Esophagus squamous epithelium (tissue), 5 donors: ENCODE data around the gene NEUROD2. TPM values are rescaled to one million over a fixed set of nuclear protein-coding genes. Genes with fewer than 3 reads are reported as not detected.

Experiments used
- DNase-seq: peaks from one replicate; lab custom pipeline; 2025; lab: John Stamatoyannopoulos, UW
- H3K27ac ChIP-seq, 4 donors: fragments of 200-600 bp; sonication (generic); one replicate each; pipeline ENCODE4 v1.5.1; 2016 to 2019; ENCODE audit warnings: mild to moderate bottlenecking in 1 of 4
- H3K27me3 ChIP-seq, 4 donors: fragments of 200-600 bp; sonication (generic); 1 replicate in 3 of 4; 2 replicates in 1 of 4; pipeline versions ENCODE4 v1.5.1 to v1.6.0; 2017 to 2021; ENCODE audit warnings: antibody characterized with exemption in 1 of 4
- H3K36me3 ChIP-seq, 3 donors: fragments of 200-600 bp; sonication (generic); one replicate each; pipeline ENCODE4 v1.5.1; 2016 to 2019
- H3K4me1 ChIP-seq, 3 donors: fragments of 200-600 bp; sonication (generic); one replicate each; pipeline ENCODE4 v1.5.1; 2017 to 2019
- H3K4me3 ChIP-seq, 4 donors: fragments of 200-600 bp; sonication (generic); 1 replicate in 3 of 4; 2 replicates in 1 of 4; pipeline ENCODE4 v1.5.1; 2016 to 2019; ENCODE audit warnings: mild to moderate bottlenecking in 2 of 4, moderate library complexity in 1 of 4
- H3K9me3 ChIP-seq, 3 donors: fragments of 200-600 bp; sonication (generic); one replicate each; pipeline ENCODE4 v1.5.1; 2016 to 2019
- CTCF ChIP-seq, 6 experiments: fragments of 450-650 bp in 4 of 6; fragments of 200-600 bp in 2 of 6; sonication (generic) in 2 of 6; IDR thresholded peaks; one replicate each; pipeline ENCODE4 v1.5.1; 2016 to 2019; ENCODE audit warnings: antibody characterized with exemption in 6 of 6, mild to moderate bottlenecking in 4 of 6, moderate library complexity in 4 of 6
- POLR2A ChIP-seq, 4 donors: fragments of 450-650 bp; IDR thresholded peaks; one replicate each; pipeline ENCODE4 v1.6.1; 2017; ENCODE audit warnings: antibody characterized with exemption in 4 of 4, mild to moderate bottlenecking in 4 of 4, moderate library complexity in 3 of 4
- WGBS, 2 donors: methylation state at CpG; one replicate each; pipeline ENCODE4 v1.1.5; 2018; 5-methylcytosine and 5-hydroxymethylcytosine counted together
- intact Hi-C: fragments of 100-400 bp; cut with DNase I; formaldehyde crosslinking; loops from one replicate; pipeline ENCODE4 v1.15.0; 2022
- total RNA-seq, 4 donors: library from RNA; depleted of rRNA; stranded (reverse); fragments of >200 nt; gene quantifications; one replicate each; pipeline ENCODE4 v1.1.0, GENCODE V29; 2016
- donor health status: DM: yes; HTN: yes; CAD: no.

The NEUROD2 gene
- total RNA-seq, 4 donors from 2014 or later, result not detected

DNA sequence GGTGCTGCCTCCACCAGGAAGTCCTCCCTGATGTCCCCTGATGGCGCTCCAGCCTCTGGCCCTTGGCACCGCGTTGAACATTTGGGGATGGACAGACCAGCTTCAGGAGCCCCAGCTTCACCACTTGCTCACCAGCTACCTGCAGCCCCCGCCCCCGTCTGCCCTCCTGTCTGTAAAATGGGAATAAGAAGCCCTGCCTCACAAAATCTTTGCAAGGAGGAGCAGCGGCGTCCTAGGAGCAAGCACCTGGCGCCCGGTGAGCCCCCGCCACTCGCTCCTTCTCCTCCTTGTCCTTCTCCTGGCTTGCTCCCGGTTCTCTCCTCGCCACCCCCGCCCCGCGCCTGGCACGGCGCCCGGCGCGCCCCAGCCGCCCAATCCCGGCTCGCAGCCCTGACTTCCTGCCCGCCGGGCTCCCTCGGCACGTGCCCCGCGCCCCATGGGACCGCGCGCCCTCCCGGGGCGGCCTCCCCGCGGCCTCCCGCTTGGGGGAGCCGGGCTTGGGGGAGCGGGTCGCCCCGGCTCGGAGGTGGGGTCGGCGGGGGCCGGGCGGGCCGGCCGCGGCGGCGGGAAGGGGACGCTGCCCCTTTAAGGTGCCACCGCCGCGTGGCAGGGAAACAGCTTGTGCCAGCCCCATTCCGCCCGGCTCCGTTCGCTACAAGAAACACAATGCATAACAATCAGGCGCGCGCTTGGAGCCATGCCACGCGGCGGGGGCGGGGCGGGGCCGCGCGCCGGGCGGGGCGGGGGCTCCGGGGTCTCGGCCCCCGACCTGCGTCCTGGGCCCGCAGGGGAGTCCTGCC is 9.9 kb upstream of the NEUROD2 start:
- peaks cover 0 to 73% (median 0%) of the 10 kb centered on the region in 4 donors for H3K27me3 ChIP-seq
- DNase-seq, result no peak
- H3K4me3 ChIP-seq, result peak overlapping the region; percentile 35 to 76 (median 59)
- H3K27ac ChIP-seq, result peak overlapping the region; percentile 42 to 80 (median 60)
- 0 to 9% methylated on average over 4 to 8 of the region's 79 CpGs for WGBS, 2 donors
- no peaks in the 10 kb centered on the region for H3K9me3 ChIP-seq
- H3K36me3 ChIP-seq, result no peaks in the 10 kb centered on the region
- intact Hi-C loops, result no loop called here
- peaks cover 8 to 28% (median 10%) of the 10 kb centered on the region in 3 donors for H3K4me1 ChIP-seq
- no peak for TF ChIP-seq CTCF (IDR thresholded peaks at IDR 0.05)
- no peak for TF ChIP-seq POLR2A (IDR thresholded peaks at IDR 0.05)

- peaks cover 0 to 78% (median 0%) of the 10 kb centered on the region in 4 donors for H3K27me3 ChIP-seq
- TF ChIP-seq POLR2A (IDR thresholded peaks at IDR 0.05) (no peak), CTCF (IDR thresholded peaks at IDR 0.05) (no peak)
- H3K4me3 ChIP-seq, result peak overlapping the region in 3 of 4 donors; percentile 50 to 76 (median 68)
- 92 to 95% methylated on average over 3 of the region's 3 CpGs for WGBS, 2 donors
- intact Hi-C loops, result no loop called here
- no peak overlapping the region for H3K27ac ChIP-seq
- no peaks in the 10 kb centered on the region for H3K9me3 ChIP-seq
- no peak for DNase-seq
- no peaks in the 10 kb centered on the region for H3K36me3 ChIP-seq
- H3K4me1 ChIP-seq, result peaks cover 7 to 22% (median 8%) of the 10 kb centered on the region in 3 donors
Measured at GRCh38 chr17:39617100-39617445, 9.4 kb upstream of the NEUROD2 start.

DNA sequence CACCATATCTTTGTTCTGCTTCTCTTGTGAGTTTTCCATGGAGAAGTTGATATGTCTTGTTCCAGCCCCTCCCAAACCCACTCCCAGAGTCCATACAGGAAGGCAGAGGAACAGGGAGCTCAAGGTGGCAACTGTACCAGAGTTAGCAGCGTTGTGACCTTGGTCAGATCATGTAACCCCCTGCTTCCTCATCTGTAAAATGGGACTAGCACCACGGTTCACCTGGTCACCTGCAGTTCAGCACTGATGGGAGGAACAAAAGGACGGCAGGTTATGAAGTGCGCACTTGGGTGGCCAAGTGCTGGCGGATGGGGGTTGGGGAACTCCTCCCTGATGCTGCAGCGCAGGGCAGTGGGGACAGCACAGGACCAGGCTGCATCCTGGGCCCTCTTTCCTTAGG is 7.7 kb upstream of the NEUROD2 start:
- Histone ChIP-seq H3K4me3 (no peak overlapping the region), H3K36me3 (no peaks in the 10 kb centered on the region), H3K27ac (no peak overlapping the region), H3K4me1 (peaks cover 6 to 17% (median 8%) of the 10 kb centered on the region in 3 donors), H3K9me3 (no peaks in the 10 kb centered on the region), H3K27me3 (peaks cover 0 to 87% (median 0%) of the 10 kb centered on the region in 4 donors)
- no peak for DNase-seq
- WGBS, 2 donors, result 60 to 72% methylated on average over 5 to 6 of the region's 6 CpGs
- intact Hi-C loops, result no loop called here
- TF ChIP-seq CTCF (IDR thresholded peaks at IDR 0.05) (no peak), POLR2A (IDR thresholded peaks at IDR 0.05) (no peak)

DNA sequence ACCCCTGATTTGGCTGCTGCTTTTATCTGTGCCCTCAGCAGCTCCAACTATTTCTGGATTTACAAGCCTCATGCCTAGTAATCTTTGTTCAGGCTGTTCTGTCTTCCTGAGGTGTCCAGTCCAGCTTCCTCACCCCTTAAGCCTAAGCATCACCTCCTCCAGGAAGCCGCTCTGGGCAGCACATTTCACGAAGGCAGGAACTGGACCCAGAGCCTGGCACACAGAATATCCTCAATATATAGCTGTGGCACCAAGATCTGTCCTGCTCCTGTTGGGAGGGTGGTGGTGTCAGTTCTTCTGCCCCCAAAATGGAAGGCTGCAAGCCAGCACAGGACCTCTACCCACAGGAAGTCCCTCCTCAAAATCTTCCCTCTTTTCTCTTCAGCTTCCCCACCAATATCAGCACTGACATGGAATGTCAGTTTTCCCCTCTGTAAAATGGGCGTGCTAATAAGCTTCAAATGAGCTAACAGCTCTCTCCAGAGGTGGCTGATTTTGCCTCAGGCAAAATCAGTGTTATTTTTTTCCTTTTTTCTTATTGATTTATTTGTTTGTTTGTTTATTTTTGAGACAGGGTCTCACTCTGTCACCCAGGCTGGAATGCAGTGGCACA is 6.9 kb upstream of the NEUROD2 start:
- no peak for TF ChIP-seq CTCF (IDR thresholded peaks at IDR 0.05)
- TF ChIP-seq POLR2A (IDR thresholded peaks at IDR 0.05), result no peak
- H3K4me1 ChIP-seq, result peaks cover 6 to 17% (median 8%) of the 10 kb centered on the region in 3 donors

DNA sequence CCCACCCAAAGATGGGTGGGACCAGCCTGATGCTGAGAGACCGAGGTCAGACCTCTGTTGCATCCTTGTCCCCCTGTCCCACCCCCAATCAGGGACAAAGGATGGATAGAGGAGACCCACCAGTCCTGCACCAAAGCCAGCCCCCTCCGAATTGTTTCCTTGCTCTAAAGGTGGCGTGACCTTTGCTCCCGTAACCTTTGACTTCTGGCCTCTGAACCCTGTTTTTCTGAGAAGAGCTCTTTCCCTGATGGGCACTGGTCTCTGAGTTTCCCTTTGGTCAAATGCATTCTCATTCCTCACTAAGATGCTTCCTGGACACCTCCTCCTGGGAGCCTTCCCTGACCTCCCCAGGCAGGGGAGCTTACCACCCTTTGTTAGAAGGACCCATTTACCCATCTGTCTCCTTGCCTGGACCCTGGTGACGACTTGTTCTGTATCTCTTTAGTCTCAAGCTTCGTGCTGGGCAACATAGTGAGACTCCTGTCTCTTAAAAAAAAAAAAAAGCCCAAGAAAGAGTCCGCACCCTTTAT is 5.3 kb upstream of the NEUROD2 start:
- Histone ChIP-seq H3K4me1 (peaks cover 0 to 12% (median 8%) of the 10 kb centered on the region in 3 donors), H3K4me3 (no peak overlapping the region), H3K9me3 (no peaks in the 10 kb centered on the region), H3K27ac (no peak overlapping the region), H3K27me3 (peaks cover 5 to 99% (median 11%) of the 10 kb centered on the region in 4 donors), H3K36me3 (no peaks in the 10 kb centered on the region)
- no peak for DNase-seq
- TF ChIP-seq CTCF (IDR thresholded peaks at IDR 0.05), result no peak
- no peak for TF ChIP-seq POLR2A (IDR thresholded peaks at IDR 0.05)
- intact Hi-C loops, result no loop called here
- 63 to 71% methylated on average over 6 to 7 of the region's 7 CpGs for WGBS, 2 donors

More for the DNA sequence above, 6.9 kb upstream of the NEUROD2 start:
- DNase-seq, result no peak
- H3K27ac ChIP-seq, result no peak overlapping the region
- 71 to 82% methylated on average over 1 to 2 of the region's 3 CpGs for WGBS, 2 donors
- H3K9me3 ChIP-seq, result no peaks in the 10 kb centered on the region
- intact Hi-C loops, result no loop called here
- peaks cover 0 to 95% (median 0%) of the 10 kb centered on the region in 4 donors for H3K27me3 ChIP-seq
- no peak overlapping the region for H3K4me3 ChIP-seq
- no peaks in the 10 kb centered on the region for H3K36me3 ChIP-seq
